RWPE2 (cell line): ENCODE results near the gene OR2H2.
A peak's percentile ranks its signal among the peaks of the same experiment; 100 is the strongest.

ENCODE experiments used
- ATAC-seq: fragments of 200-7000 bp; cut with Tn5 transposase; 3 replicates; pipeline ENCODE4 v1.9.1; 2021; ENCODE audit warnings: low read depth
- DNase-seq: peaks from one replicate; pipeline ENCODE4 v3.0.0-alpha.2; 2020; ENCODE audit warnings: low spot score
- H3K27ac ChIP-seq: fragments of 450-650 bp; 2 replicates; pipeline ENCODE4 v1.5.1; 2017; ENCODE audit warnings: mild to moderate bottlenecking; ENCODE audit not compliant: poor library complexity, severe bottlenecking
- H3K27me3 ChIP-seq: fragments of 250-450 bp; sonication (Bioruptor Pico); 2 replicates; pipeline ENCODE4 v1.5.1; 2021; ENCODE audit warnings: mild to moderate bottlenecking, moderate library complexity; ENCODE audit not compliant: insufficient read depth, poor library complexity, severe bottlenecking
- H3K36me3 ChIP-seq: fragments of 250-450 bp; sonication (Bioruptor Pico); 2 replicates; pipeline ENCODE4 v1.5.1; 2020; ENCODE audit warnings: low read depth, mild to moderate bottlenecking, moderate library complexity
- H3K4me1 ChIP-seq: fragments of 250-450 bp; sonication (Bioruptor Pico); 2 replicates; pipeline ENCODE4 v1.5.1; 2021; ENCODE audit warnings: mild to moderate bottlenecking, moderate library complexity; ENCODE audit not compliant: insufficient read depth, poor library complexity, severe bottlenecking
- H3K4me3 ChIP-seq: fragments of 250-450 bp; sonication (Bioruptor Pico); 2 replicates; pipeline ENCODE4 v1.5.1; 2021; ENCODE audit warnings: mild to moderate bottlenecking, moderate library complexity; ENCODE audit not compliant: severe bottlenecking
- H3K9me3 ChIP-seq: fragments of 250-450 bp; sonication (Bioruptor Pico); 2 replicates; pipeline ENCODE4 v1.5.1; 2021; ENCODE audit warnings: mild to moderate bottlenecking, moderate library complexity; ENCODE audit not compliant: severe bottlenecking
- TF ChIP-seq, protein P1 (sequence below): fragments of 450-650 bp; IDR thresholded peaks from one replicate; pipeline ENCODE4 v1.5.1; 2017; ENCODE audit warnings: mild to moderate bottlenecking, moderate library complexity; ENCODE audit not compliant: poor library complexity, severe bottlenecking

Gene OR2H2

DNA sequence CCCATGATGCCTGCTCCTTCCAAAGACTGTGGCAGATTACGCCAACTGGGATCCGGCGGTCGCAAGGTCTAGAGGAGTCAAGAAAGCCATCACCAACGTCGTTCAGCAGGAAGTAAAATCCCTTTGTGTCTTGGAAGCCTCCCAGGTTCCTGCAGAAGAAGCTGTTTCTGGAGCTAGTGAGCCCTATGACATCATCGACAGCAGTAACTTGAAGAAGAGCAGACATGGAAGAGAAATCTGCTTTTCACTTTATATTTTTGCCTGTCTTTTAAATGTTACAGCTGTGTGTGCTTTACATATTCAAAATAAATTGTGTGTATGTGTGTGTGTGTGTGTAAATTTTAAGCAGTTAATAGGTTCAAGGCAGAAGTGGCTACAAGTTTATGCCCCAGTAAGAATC lies 7.4 kb upstream of the OR2H2 start:
- TF ChIP-seq, protein P1, sequence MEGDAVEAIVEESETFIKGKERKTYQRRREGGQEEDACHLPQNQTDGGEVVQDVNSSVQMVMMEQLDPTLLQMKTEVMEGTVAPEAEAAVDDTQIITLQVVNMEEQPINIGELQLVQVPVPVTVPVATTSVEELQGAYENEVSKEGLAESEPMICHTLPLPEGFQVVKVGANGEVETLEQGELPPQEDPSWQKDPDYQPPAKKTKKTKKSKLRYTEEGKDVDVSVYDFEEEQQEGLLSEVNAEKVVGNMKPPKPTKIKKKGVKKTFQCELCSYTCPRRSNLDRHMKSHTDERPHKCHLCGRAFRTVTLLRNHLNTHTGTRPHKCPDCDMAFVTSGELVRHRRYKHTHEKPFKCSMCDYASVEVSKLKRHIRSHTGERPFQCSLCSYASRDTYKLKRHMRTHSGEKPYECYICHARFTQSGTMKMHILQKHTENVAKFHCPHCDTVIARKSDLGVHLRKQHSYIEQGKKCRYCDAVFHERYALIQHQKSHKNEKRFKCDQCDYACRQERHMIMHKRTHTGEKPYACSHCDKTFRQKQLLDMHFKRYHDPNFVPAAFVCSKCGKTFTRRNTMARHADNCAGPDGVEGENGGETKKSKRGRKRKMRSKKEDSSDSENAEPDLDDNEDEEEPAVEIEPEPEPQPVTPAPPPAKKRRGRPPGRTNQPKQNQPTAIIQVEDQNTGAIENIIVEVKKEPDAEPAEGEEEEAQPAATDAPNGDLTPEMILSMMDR = no peak
- Histone ChIP-seq H3K36me3 (no peaks in the 10 kb centered on the region), H3K9me3 (no peaks in the 10 kb centered on the region), H3K4me1 (no peaks in the 10 kb centered on the region), H3K27ac (no peak overlapping the region), H3K27me3 (no peaks in the 10 kb centered on the region), H3K4me3 (no peak overlapping the region)
- ATAC-seq = no peak
- DNase-seq = no peak

- no peak overlapping the region for H3K27ac ChIP-seq
- no peaks in the 10 kb centered on the region for H3K36me3 ChIP-seq
- no peak overlapping the region for H3K4me3 ChIP-seq
- H3K9me3 ChIP-seq = no peaks in the 10 kb centered on the region
- ATAC-seq = peak; percentile 55; the same call in 2 of the 3 replicates
- no peak for DNase-seq
- no peaks in the 10 kb centered on the region for H3K27me3 ChIP-seq
- H3K4me1 ChIP-seq = no peaks in the 10 kb centered on the region
- TF ChIP-seq, protein P1 = peak; percentile 96
These were observed 4.6 kb downstream of the OR2H2 start for GRCh38 chr6:29589423-29590048.

GRCh38 chr6:29590218-29590808 lies 5.4 kb downstream of the OR2H2 start:
- Histone ChIP-seq H3K4me3 (no peak overlapping the region), H3K27ac (no peak overlapping the region), H3K4me1 (no peaks in the 10 kb centered on the region), H3K9me3 (no peaks in the 10 kb centered on the region), H3K27me3 (no peaks in the 10 kb centered on the region), H3K36me3 (no peaks in the 10 kb centered on the region)
- ATAC-seq = no peak
- TF ChIP-seq, protein P1 = no peak
- DNase-seq = no peak

DNA sequence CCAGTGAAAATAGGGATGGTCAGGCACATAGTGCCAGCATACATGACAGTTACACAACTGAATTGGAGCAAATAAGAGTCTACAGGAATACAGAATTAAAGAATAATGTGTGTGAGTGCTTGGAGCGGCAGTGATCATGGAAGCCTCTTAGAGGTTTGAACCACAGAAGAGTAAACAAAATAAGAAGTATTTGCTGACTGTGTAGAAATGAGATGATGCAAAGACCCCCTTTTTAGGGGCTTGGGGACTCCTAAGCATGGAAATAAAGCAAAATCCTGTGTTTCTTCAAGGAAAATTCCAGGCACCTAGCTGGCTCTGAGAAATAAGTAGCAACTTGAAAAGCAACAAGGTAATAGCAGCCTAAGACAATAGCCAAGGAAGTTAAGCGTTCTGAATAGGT lies 6.8 kb downstream of the OR2H2 start:
- Histone ChIP-seq H3K4me3 (no peak overlapping the region), H3K27me3 (no peaks in the 10 kb centered on the region), H3K27ac (no peak overlapping the region), H3K4me1 (no peaks in the 10 kb centered on the region), H3K9me3 (no peaks in the 10 kb centered on the region), H3K36me3 (no peaks in the 10 kb centered on the region)
- no peak for DNase-seq
- TF ChIP-seq, protein P1 = no peak
- no peak for ATAC-seq
